Non-pigmented ciliary epithelial cell (primary cell): Measurements from ENCODE around the gene PCDH10.
"Not testable (repeated sequence)": the region's sequence is repeated elsewhere in the genome, so short reads cannot be mapped to it uniquely, and the experiment has no call there.

Experiments
- DNase-seq: peaks from one replicate; pipeline ENCODE4 v3.0.0-alpha.2; 2010; ENCODE audit warnings: low read depth

The PCDH10 gene

DNA sequence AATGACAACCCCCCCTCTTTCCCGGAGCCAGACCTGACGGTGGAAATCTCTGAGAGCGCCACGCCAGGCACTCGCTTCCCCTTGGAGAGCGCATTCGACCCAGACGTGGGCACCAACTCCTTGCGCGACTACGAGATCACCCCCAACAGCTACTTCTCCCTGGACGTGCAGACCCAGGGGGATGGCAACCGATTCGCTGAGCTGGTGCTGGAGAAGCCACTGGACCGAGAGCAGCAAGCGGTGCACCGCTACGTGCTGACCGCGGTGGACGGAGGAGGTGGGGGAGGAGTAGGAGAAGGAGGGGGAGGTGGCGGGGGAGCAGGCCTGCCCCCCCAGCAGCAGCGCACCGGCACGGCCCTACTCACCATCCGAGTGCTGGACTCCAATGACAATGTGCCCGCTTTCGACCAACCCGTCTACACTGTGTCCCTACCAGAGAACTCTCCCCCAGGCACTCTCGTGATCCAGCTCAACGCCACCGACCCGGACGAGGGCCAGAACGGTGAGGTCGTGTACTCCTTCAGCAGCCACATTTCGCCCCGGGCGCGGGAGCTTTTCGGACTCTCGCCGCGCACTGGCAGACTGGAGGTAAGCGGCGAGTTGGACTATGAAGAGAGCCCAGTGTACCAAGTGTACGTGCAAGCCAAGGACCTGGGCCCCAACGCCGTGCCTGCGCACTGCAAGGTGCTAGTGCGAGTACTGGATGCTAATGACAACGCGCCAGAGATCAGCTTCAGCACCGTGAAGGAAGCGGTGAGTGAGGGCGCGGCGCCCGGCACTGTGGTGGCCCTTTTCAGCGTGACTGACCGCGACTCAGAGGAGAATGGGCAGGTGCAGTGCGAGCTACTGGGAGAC, 1.6 kb downstream of the PCDH10 start:
- DNase-seq, result no peak

DNA sequence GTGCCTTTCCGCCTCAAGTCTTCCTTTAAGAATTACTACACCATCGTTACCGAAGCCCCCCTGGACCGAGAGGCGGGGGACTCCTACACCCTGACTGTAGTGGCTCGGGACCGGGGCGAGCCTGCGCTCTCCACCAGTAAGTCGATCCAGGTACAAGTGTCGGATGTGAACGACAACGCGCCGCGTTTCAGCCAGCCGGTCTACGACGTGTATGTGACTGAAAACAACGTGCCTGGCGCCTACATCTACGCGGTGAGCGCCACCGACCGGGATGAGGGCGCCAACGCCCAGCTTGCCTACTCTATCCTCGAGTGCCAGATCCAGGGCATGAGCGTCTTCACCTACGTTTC, 2.2 kb downstream of the PCDH10 start:
- DNase-seq, result no peak

DNA sequence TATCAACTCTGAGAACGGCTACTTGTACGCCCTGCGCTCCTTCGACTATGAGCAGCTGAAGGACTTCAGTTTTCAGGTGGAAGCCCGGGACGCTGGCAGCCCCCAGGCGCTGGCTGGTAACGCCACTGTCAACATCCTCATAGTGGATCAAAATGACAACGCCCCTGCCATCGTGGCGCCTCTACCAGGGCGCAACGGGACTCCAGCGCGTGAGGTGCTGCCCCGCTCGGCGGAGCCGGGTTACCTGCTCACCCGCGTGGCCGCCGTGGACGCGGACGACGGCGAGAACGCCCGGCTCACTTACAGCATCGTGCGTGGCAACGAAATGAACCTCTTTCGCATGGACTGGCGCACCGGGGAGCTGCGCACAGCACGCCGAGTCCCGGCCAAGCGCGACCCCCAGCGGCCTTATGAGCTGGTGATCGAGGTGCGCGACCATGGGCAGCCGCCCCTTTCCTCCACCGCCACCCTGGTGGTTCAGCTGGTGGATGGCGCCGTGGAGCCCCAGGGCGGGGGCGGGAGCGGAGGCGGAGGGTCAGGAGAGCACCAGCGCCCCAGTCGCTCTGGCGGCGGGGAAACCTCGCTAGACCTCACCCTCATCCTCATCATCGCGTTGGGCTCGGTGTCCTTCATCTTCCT, 2.7 kb downstream of the PCDH10 start:
- DNase-seq, result no peak

DNA sequence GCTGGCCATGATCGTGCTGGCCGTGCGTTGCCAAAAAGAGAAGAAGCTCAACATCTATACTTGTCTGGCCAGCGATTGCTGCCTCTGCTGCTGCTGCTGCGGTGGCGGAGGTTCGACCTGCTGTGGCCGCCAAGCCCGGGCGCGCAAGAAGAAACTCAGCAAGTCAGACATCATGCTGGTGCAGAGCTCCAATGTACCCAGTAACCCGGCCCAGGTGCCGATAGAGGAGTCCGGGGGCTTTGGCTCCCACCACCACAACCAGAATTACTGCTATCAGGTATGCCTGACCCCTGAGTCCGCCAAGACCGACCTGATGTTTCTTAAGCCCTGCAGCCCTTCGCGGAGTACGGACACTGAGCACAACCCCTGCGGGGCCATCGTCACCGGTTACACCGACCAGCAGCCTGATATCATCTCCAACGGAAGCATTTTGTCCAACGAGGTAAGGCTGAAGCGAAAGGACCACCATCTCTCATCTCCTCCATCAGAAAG, 3.3 kb downstream of the PCDH10 start:
- DNase-seq, result no peak

DNA sequence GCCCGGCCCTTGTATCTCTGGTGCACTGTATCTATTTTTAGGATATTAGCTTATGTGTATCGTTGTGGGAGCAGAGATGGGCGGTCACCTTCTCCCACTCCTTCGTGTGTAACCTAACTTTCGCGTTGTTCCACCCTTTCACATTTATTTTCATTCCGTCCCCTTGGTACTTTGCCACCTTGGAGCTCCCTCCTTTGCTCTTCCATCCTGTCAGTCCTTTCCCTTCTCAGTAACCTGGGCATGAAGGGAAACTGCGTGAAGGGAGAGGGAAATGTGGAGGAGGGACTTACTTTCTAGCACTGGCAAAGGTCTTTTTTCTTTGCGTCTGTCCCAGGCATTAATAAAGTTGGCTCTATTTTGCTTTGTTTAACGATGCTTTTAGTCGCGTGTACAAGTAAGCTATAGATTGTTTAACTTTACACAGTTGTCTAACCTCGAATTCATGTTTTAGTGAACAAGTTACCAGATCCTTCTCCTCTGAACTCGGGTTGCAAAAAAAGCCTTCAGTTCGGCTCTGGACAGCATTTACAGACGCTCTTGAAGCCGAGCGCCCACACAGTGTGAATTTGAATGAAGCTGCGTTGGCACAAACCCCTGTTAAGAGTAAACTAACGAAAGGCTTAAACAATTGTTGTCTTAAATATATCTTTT, 3.9 kb downstream of the PCDH10 start:
- no peak for DNase-seq

DNA sequence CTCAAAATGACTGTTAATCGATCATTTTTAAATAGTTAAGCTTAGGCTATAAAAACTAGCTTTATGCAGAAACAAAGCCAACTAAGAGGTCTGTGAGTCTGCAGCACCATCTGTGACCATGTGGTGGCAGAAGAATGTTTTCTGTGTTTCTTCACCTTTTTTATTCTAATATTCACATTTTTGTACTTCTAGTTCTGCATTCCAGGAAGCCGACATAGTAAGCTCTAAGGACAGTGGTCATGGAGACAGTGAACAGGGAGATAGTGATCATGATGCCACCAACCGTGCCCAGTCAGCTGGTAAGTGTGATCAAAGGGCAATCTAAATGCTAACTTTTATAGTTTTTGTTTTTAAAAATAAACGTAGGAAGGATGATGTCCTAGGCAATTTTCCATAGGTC, 5.6 kb downstream of the PCDH10 start:
- no peak for DNase-seq

DNA sequence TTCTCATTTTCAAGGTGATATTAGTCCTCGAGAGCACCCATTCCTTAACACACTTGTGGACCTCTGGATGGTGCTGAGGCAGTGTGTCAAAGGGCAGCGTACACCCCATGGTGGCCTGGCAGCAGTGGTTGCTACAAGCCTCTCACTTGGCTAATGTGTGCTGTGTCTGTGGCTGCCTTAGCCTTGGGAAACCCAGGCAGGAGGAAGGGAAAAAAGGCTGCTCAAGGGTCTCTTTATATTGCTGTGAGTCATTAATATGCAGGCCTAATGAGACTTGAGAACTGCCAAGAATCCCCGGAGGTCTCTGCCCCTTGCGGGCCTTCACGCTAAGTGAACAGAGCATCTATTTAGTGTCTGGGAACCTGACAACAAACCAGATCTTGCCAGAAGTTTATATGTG, 7.0 kb downstream of the PCDH10 start:
- no peak for DNase-seq

DNA sequence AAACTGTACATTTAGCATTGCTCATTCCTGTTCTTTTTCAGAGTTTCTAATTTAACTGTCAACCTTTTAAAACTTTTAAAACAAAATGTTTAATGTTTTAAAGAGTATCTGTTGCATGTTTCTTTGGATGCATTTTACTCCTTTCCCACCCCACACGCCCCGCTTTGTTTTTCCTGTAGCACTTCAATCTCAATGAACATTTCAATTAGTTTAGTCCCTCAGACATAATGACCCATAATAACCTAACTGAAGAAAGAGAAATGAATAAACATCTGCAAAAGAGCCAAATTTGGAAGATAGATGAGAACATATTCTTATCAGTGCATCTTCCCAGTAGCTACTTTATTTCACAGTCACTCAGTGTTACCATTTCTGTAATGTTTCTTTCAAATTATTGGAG, 7.5 kb downstream of the PCDH10 start:
- DNase-seq, result no peak

DNA sequence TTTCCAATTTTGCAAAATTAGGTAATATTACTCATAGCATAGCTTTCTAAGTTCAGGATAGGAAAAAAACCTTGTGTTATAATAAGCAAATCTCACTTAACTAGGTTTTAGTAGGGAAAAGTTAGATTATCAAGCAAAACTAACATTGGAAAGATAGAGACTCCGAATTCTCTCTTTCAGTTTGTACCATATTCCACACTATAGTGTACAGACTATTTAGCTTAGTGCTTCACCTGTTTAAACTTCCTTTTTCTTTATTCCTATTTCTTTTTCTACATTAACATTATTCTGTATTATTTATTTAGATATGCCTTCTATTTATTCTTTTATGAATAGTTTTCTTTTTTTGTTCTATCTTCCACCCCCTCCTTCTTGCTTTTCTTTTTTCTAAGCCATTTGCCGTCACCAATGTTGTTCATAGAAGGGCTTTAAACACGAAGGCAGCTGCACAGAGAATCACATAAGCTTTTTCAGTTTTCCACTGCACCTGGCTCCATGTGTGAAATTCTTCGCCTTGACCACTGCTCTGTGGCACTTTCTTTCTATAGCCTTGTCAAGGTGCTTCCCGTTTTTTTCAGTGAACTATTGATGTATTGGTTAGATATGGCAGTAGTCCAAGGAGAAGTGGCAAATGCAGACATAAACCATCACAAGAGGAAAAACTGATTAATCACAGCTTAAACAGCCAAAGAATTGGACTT, 8.5 kb downstream of the PCDH10 start:
- no peak for DNase-seq

DNA sequence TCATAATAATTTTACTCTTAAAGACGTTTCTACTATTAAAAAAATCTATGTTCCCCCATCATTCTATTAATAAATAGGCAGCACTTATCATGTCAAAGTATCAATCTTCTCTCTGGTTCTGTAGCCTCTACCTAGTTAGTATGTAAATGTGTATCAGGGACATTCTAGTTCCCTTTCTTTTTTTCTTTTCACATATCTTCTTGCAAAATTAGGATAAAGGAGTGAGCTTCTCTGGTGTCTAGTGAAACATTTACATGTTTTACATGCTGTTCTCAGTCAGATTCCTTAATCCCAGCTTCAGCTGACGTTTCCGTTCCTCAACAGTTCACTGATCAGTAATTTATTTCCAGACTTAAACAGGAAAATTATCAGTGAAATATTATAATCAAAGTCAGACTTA, 11.8 kb downstream of the PCDH10 start:
- DNase-seq, result no peak

DNA sequence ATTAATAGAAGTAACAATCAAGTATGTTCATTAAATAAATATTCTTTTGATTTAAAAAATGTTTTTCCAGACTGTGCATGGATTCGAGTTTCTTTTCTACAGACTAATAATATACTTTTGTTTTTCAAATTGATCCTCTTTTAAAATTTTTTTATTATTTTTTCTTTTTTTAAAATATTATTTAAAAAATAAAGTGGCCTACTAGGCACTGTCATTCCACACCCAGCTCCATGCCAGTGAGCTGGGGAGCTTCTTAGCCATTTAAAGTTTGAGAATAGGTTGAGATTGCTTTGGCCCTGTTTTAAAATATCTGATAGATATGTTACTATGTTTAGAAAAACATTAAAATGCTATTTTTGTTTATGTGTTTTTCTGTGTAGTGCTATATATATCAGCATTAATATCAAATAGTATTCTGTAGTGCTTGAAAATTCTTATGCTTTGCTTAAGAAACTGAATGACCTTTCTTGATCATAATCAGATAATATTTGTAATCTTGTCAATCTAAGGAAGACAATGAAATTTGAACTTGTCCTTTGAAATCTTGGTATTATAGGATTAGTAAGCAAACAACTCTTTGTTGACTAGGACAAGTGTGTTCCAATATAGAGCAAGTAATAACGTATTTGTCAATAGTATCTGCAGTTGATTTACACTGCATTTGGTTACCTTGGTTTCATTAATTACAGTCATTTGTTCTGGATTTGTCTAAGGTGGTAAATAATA, 12.6 kb downstream of the PCDH10 start:
- DNase-seq, result no peak

DNA sequence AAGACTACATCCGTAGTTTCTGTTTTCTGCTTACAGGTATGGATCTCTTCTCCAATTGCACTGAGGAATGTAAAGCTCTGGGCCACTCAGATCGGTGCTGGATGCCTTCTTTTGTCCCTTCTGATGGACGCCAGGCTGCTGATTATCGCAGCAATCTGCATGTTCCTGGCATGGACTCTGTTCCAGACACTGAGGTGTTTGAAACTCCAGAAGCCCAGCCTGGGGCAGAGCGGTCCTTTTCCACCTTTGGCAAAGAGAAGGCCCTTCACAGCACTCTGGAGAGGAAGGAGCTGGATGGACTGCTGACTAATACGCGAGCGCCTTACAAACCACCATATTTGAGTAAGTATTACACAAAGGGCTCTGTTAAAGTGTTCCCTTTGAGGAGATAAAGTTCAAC, 13.8 kb downstream of the PCDH10 start:
- no peak for DNase-seq

DNA sequence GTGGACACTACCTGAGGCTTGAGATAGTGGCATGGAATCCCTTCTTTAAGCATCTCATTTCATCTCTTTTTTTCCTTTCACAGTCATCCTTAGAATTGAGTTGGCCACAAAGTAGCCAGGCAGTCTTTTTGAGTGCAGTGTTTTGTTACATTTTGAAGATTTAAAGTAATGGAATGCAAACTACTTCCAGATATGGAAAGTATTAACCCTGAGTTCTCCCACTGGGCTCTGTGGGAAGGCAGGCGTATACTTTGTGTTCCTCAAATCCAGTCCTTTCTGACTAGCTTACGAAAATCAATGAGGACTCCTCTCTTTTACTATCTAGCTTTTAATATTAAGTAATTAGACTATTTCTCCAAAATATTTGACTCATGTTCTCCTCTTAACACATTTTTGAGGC, 29.9 kb downstream of the PCDH10 start:
- no peak for DNase-seq

DNA sequence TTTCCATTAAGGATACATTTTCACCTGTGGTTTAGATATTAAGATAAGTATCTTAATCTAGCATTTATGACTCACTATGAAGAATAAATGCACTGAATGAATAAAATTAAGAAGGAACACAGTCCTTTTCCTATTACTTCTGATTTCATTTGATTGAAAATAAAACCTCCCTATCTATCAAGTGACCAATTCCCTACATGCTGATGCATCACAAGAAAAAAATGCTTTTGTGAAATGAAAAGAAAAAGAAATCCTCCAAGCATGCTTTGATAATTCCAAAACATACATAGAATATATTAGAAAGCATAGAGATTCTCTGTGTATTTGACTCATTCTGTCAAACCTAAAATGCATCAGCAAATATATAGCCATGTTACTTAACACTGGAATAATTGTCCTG, 37.1 kb downstream of the PCDH10 start:
- no peak for DNase-seq

DNA sequence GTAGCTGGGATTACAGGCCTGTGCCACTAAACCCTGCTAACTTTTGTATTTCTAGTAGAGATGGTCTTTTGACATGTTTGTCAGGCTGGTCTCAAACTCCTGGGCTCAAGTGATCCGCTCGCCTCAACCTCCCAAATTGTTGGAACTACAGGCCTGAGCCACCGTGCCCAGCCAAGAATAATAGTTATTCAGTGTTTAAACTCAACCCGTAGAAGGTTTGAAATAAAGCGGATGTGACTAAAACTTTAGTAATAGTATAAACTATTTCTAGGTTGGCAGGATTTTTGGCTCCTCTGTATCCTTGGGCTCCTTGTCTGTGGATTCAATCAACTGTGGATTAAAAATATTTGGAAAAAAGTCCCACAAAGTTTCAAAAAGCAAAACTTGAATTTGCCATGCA, 37.8 kb downstream of the PCDH10 start:
- DNase-seq, result no peak

DNA sequence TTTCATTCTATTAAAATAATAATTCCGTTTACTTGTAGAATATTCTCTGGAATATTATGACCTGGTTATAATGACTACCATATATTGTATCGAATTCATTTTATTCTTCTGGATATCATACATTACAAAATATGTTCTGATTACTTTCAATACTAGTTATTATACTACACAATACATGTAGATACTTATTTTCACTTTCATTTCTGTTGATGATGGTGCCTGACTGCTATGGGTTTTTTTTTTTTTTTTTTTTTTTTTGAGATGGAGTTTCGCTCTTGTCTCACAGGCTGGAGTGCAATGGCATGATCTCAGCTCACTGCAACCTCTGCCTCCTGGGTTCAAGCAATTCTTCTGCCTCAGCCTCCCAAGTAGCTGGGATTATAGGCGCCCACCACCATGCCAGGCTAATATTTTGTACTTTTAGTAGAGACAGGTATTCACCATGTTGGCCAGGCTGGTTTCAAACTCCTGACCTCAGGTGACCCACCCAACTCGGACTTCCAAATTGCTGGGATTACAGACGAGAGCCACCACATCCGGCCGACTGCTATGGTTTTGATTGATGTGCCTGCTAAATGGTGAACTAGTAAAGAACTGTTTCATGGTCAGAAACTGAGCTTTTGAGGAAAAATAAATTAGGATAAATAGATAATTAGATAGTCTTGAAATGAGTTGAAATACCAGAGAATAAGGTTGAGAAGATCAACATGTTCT, 39.5 kb downstream of the PCDH10 start:
- DNase-seq, result no peak

DNA sequence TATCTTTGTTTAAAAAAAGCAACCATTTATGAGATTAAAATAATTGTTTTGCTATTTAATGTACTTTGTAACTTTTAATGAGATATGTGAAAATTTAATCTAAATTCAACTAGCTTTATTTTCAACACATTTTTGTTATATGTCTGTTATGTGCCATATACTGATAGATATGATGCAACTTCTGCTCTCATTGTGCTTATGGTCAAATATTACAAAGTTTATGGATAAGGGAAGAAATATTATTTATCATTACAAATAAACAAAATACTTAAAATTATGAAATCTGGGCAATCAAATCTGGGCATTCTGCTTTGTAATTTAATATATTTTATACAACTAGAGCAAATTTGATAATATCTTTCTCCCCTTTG, 40.0 kb downstream of the PCDH10 start:
- DNase-seq, result no peak

DNA sequence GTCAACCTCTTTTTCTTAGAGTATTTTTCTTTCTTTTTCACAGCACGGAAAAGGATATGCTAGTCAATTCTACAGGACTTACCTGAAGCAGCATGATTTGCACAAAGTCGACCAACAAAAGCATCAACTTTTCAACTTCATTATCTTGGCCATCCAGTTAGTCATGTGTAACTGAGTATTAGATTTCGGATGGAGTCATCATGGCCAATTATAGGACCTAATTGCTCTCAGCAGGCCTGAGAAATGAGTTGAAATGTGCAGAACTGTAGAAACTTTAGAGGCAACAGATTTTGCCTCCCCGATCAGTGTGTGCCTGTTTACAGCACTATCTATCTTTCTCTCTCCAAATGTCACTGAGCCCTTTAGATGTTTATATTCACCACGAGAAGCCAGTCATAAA, 41.0 kb downstream of the PCDH10 start:
- no peak for DNase-seq

DNA sequence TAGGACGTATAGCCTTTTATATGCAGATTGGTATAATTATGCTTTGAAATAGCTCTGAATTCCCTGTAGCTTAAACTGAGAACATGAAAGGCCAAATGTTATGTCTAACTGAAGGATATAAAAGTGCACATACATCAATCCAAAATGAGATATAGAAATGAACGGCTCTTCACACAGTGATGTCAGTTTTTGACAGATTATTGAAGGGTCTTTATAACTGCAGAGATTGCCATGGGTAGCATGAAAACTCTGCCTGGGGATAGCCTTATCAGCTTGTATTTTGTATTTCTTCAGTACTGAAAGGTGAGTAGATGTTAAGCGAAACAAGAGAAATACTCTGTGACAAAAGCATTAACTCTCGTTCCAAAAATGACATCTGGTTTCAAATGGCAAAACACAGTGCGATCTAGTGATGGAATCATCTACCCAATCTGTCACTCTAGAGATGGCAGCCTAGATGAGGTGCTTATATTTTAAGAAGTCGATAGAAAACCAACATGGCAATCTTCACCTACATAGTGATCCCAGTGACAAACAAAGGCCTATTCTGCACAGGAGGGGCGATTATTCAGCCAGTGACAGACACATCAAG, 59.7 kb downstream of the PCDH10 start:
- DNase-seq, result no peak

DNA sequence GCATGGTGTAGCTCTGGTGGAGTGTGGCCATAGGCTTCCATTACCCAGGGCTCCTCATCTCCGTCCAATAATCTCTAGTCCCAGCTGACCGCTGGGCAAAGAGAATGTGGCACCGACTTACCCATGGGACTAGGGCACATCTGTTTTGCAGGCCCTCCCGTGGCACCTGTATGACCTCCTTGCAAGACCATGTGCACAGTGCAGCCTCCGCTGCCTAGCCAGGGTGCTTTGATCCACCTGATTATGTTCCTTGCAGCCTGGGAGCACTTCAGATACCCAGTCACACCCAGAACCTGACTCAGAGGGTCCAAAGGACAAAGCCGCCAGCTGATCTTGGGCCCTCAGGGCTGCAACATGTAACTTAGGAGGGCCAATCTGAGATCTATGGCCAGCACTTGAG, 84.8 kb downstream of the PCDH10 start:
- no peak for DNase-seq

DNA sequence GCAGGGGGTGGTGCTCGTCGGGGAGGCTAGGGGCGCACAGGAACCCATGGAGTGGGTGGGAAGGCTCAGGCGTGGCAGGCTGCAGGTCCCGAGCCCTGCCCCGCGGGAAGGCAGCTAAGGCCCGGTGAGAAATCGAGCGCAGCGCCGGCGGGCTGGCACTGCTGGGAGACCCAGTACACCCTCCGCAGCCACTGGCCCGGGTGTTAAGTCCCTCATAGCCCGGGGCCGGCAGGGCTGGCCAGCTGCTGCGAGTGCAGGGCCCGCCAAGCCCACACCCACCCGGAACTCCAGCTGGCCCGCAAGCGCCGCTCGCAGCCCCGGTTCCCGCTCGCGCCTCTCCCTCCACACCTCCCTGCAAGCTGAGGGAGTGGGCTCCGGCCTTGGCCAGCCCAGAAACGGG, 91.4 kb downstream of the PCDH10 start:
- not testable (repeated sequence) for DNase-seq
